Measurements from ENCODE around the gene ZNF280A. TPM values are rescaled to one million over a fixed set of nuclear protein-coding genes. Genes with fewer than 3 reads are reported as not detected.

ZNF280A gene
- total and polyA plus RNA-seq, 2 of the 8 experiments (the other 6 are each of a cell fraction or from before 2014, with no cell fraction given) = 0.09 to 0.61 TPM

- peak; percentile 72 to 89 (median 86) for TF ChIP-seq CTCF (IDR thresholded peaks at IDR 0.05; ENCODE audit: control extremely low read depth in 1 of 3, insufficient read depth in 1 of 3, low read depth in 1 of 3, low read length in 3 of 3)
- TF ChIP-seq NRF1 (IDR thresholded peaks at IDR 0.05; ENCODE audit: low read depth, low read length) = peak; percentile 63
- TF ChIP-seq E2F6 (IDR thresholded peaks at IDR 0.05) = peak; percentile 23; the same call in 1 of the 2 replicates
- peak; percentile 53; the same call in 1 of the 2 replicates for TF ChIP-seq TBP (IDR thresholded peaks at IDR 0.05; ENCODE audit: low read depth, low read length)
- peak; percentile 29; the same call in 1 of the 2 replicates for TF ChIP-seq SUZ12 (IDR thresholded peaks at IDR 0.05; ENCODE audit: low read length)
- peak in 1 of 2 experiments; percentile 3; a peak in 1 of 3 replicates for TF ChIP-seq EP300 (IDR thresholded peaks at IDR 0.05; ENCODE audit: borderline replicate concordance in 1 of 2, low read depth in 2 of 2, low read length in 2 of 2)
- TF ChIP-seq SRF (IDR thresholded peaks at IDR 0.05; ENCODE audit: low read depth, low read length) = no peak
- TF ChIP-seq SIN3A (conservative IDR thresholded peaks at IDR 0.05 in 1 of 2, IDR thresholded peaks at IDR 0.05 in 1 of 2; ENCODE audit: low read depth in 1 of 2, low read length in 2 of 2) = 0 out of 4 replicates have a peak, but pooled peaks of 1 of the 2 experiments have one; percentile 53
- peak; percentile 87; the same call in 1 of the 2 replicates for TF ChIP-seq RBBP5 (IDR thresholded peaks at IDR 0.05; ENCODE audit: borderline replicate concordance, low read depth, low read length)
- TF ChIP-seq KDM1A (IDR thresholded peaks at IDR 0.05; ENCODE audit: borderline replicate concordance, low read length) = peak; percentile 86; the same call in 1 of the 2 replicates
- peak; percentile 86 for TF ChIP-seq PHF8 (conservative IDR thresholded peaks at IDR 0.05; ENCODE audit: low read depth, low read length)
Observed at GRCh38 chr22:22508274-22509176, 11.5 kb downstream of the ZNF280A start, which contains the start of gene ZNF280B (continued).

Measured in H1 (cell line).